ENCODE data around the gene TEX48. TPM values are rescaled to one million over a fixed set of nuclear protein-coding genes. Genes with fewer than 3 reads are reported as not detected.

TEX48 gene
- total and polyA plus RNA-seq, 10 of the 15 experiments (the other 5 are each of a cell fraction or from before 2014, with no cell fraction given) = not detected

- TF ChIP-seq, protein P1, sequence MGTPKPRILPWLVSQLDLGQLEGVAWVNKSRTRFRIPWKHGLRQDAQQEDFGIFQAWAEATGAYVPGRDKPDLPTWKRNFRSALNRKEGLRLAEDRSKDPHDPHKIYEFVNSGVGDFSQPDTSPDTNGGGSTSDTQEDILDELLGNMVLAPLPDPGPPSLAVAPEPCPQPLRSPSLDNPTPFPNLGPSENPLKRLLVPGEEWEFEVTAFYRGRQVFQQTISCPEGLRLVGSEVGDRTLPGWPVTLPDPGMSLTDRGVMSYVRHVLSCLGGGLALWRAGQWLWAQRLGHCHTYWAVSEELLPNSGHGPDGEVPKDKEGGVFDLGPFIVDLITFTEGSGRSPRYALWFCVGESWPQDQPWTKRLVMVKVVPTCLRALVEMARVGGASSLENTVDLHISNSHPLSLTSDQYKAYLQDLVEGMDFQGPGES (IDR thresholded peaks at IDR 0.05) = no peak
- TF ChIP-seq SIN3A (IDR thresholded peaks at IDR 0.05; ENCODE audit: low read depth, low read length) (no peak), LARP7 (IDR thresholded peaks at IDR 0.05) (no peak), GATAD2B (conservative IDR thresholded peaks at IDR 0.05; ENCODE audit: low read depth) (no peak; the same call in 1 of the 2 replicates), MTA3 (IDR thresholded peaks at IDR 0.05; ENCODE audit: borderline replicate concordance, low read length) (no peak), MEF2B (IDR thresholded peaks at IDR 0.05; ENCODE audit: partially characterized antibody, poor library complexity, severe bottlenecking) (peak; percentile 27), ZSCAN29 (IDR thresholded peaks at IDR 0.05) (no peak), NRF1 (conservative IDR thresholded peaks at IDR 0.05; ENCODE audit: low read depth, low read length) (no peak), ZNF622 (IDR thresholded peaks at IDR 0.05) (no peak), KDM1A (IDR thresholded peaks at IDR 0.05; ENCODE audit: borderline replicate concordance) (no peak), KLF5 (IDR thresholded peaks at IDR 0.05; ENCODE audit: partially characterized antibody) (no peak), BACH1 (IDR thresholded peaks at IDR 0.05; ENCODE audit: borderline replicate concordance) (no peak), RELB (IDR thresholded peaks at IDR 0.05; ENCODE audit: low read depth) (peak; percentile 55; the same call in 1 of the 2 replicates), ZNF24 (IDR thresholded peaks at IDR 0.05) (no peak), PAX8 (IDR thresholded peaks at IDR 0.05) (no peak), NBN (IDR thresholded peaks at IDR 0.05) (peak; percentile 64; the same call in 1 of the 2 replicates), TCF12 (IDR thresholded peaks at IDR 0.05; ENCODE audit: low read depth, low read length) (no peak), EP300 (IDR thresholded peaks at IDR 0.05; ENCODE audit: borderline replicate concordance in 1 of 2, control insufficient read depth in 1 of 2, low read depth in 2 of 2, low read length in 2 of 2) (no peak), IKZF1 (conservative IDR thresholded peaks at IDR 0.05) (peak; percentile 60; the same call in 1 of the 2 replicates), IRF5 (IDR thresholded peaks at IDR 0.05; ENCODE audit: borderline replicate concordance) (no peak), USF2 (IDR thresholded peaks at IDR 0.05; ENCODE audit: borderline replicate concordance, low read depth, low read length) (no peak), HSF1 (IDR thresholded peaks at IDR 0.05; ENCODE audit: low read depth, low read length) (no peak), RAD51 (IDR thresholded peaks at IDR 0.05) (no peak)
These were observed 62.7 kb downstream of the TEX48 start (continued) for GRCh38 chr9:114619191-114619761.
